HCT116 (cell line): ENCODE measurements around the gene GANC. TPM values are rescaled to one million over a fixed set of nuclear protein-coding genes. Genes with fewer than 3 reads are reported as not detected.

Source experiments
- ATAC-seq: fragments of 200-7000 bp; cut with Tn5 transposase; 2 replicates; pipeline ENCODE4 v1.9.1; 2020; ENCODE audit warnings: mild to moderate bottlenecking, moderate library complexity
- BruUV-seq: library from RNA; stranded (reverse); fragments of 400-500 nt; replicated peaks from 2 replicates; lab custom pipeline; 2021; lab: Mats Ljungman, UMichigan
- CTCF ChIA-PET: fragments of 300-600 bp; sonication (Branson Sonifier 250); formaldehyde crosslinking; loops from one replicate; lab custom pipeline; 2021; ENCODE audit warnings: antibody characterized with exemption; lab: Charles Lee
- POLR2A ChIA-PET: fragments of 300-600, 350-600 bp; sonication (Branson Sonifier 250); formaldehyde crosslinking; loops from one replicate; lab custom pipeline; 2021; ENCODE audit warnings: antibody characterized with exemption; lab: Charles Lee
- RAD21 ChIA-PET, 2 experiments: fragments of 300-600 bp; sonication (Branson Sonifier 250); formaldehyde crosslinking; loops; one replicate each; lab custom pipeline; 2023; ENCODE audit warnings: low total read pairs in 2 of 2; ENCODE audit not compliant: uncharacterized antibody in 2 of 2, unreplicated experiment in 2 of 2, low non-redundant PET in 1 of 2; lab: Charles Lee
- DNase-seq: peaks from one replicate; pipeline ENCODE4 v3.0.0-alpha.2; 2010; ENCODE audit warnings: low read depth, low spot score
- H2AFZ ChIP-seq: fragments of 200-600 bp; shearing (Covaris generic), sonication (generic); 2 replicates; pipeline ENCODE4 v1.6.1; 2017; ENCODE audit warnings: low read depth, mixed run types, mixed read lengths, antibody characterized with exemption, low read length; ENCODE audit not compliant: poor library complexity, severe bottlenecking
- H3K27ac ChIP-seq: 2 replicates; pipeline ENCODE4 v1.5.1; 2012; ENCODE audit warnings: low read depth, low read length
- H3K27me3 ChIP-seq: fragments of 200-600 bp; sonication (generic); 2 replicates; pipeline ENCODE4 v1.6.1; 2016; ENCODE audit warnings: mixed run types, low read length, mixed read lengths; ENCODE audit not compliant: insufficient read depth
- H3K36me3 ChIP-seq, 2 experiments: fragments of 200-500 bp in 1 of 2; fragments of 200-600 bp in 1 of 2; sonication (Bioruptor generic) in 1 of 2; sonication (generic) in 1 of 2; 2 replicates each; pipeline versions ENCODE4 v1.5.1 to v1.6.1; 2014 to 2016; ENCODE audit warnings: low read length in 2 of 2, inconsistent platforms in 1 of 2, mixed read lengths in 1 of 2, mixed run types in 1 of 2; ENCODE audit not compliant: insufficient read depth in 2 of 2, control insufficient read depth in 1 of 2
- H3K4me1 ChIP-seq, 2 experiments: fragments of 200-600 bp in 1 of 2; sonication (generic) in 1 of 2; 2 replicates each; pipeline versions ENCODE4 v1.5.1 to v1.6.1; 2012 to 2017; ENCODE audit warnings: low read length in 2 of 2, inconsistent platforms in 1 of 2, mild to moderate bottlenecking in 1 of 2, mixed read lengths in 1 of 2, mixed run types in 1 of 2, moderate library complexity in 1 of 2; ENCODE audit not compliant: insufficient read depth in 2 of 2, control insufficient read depth in 1 of 2
- H3K4me2 ChIP-seq: fragments of 200-600 bp; sonication (generic); 2 replicates; pipeline ENCODE4 v1.6.1; 2017; ENCODE audit warnings: mixed run types, low read length, mixed read lengths
- H3K4me3 ChIP-seq, 2 experiments: fragments of 200-600 bp in 1 of 2; sonication (generic) in 1 of 2; replicated peaks in 1 of 2; 2 replicates each; pipeline ENCODE4 v1.5.1; 2011 to 2016; ENCODE audit warnings: low read length in 2 of 2, control low read depth in 1 of 2, low read depth in 1 of 2, mild to moderate bottlenecking in 1 of 2, mixed read lengths in 1 of 2, mixed run types in 1 of 2
- H3K79me2 ChIP-seq: fragments of 200-600 bp; sonication (generic); 2 replicates; pipeline ENCODE4 v1.6.1; 2017; ENCODE audit warnings: mild to moderate bottlenecking, mixed run types, low read length, moderate library complexity, mixed read lengths; ENCODE audit not compliant: insufficient read depth
- H3K9ac ChIP-seq: fragments of 200-600 bp; sonication (generic); 2 replicates; pipeline ENCODE4 v1.6.1; 2016; ENCODE audit warnings: low read length, mixed read lengths
- H3K9me2 ChIP-seq: fragments of 200-600 bp; sonication (generic), shearing (Covaris generic); 2 replicates; pipeline ENCODE4 v1.6.1; 2017; ENCODE audit warnings: mixed run types, mild to moderate bottlenecking, moderate library complexity; ENCODE audit not compliant: insufficient read depth
- H3K9me3 ChIP-seq, 2 experiments: fragments of 200-500 bp in 1 of 2; fragments of 200-600 bp in 1 of 2; sonication (Bioruptor generic) in 1 of 2; sonication (generic) in 1 of 2; 2 replicates each; pipeline ENCODE4 v1.6.1; 2014 to 2017; ENCODE audit warnings: low read length in 2 of 2, mixed read lengths in 2 of 2, inconsistent platforms in 1 of 2, low read depth in 1 of 2, mild to moderate bottlenecking in 1 of 2, mixed run types in 1 of 2, moderate library complexity in 1 of 2; ENCODE audit not compliant: control insufficient read depth in 1 of 2, insufficient read depth in 1 of 2
- H4K20me1 ChIP-seq: fragments of 200-600 bp; sonication (generic), shearing (Covaris generic); 2 replicates; pipeline ENCODE4 v1.6.1; 2017; ENCODE audit warnings: mixed run types, mild to moderate bottlenecking, moderate library complexity; ENCODE audit not compliant: insufficient read depth
- ATF3 ChIP-seq: IDR thresholded peaks from 2 replicates; pipeline ENCODE4 v1.6.1; 2012
- CBX3 ChIP-seq: IDR thresholded peaks from 2 replicates; pipeline ENCODE4 v1.6.1; 2012; ENCODE audit warnings: low read depth
- CEBPB ChIP-seq: IDR thresholded peaks from 2 replicates; pipeline ENCODE4 v1.6.1; 2012; ENCODE audit warnings: low read depth
- CTCF ChIP-seq, 3 experiments: fragments of 200-600 bp in 1 of 3; sonication (generic) in 1 of 3; IDR thresholded peaks in 2 of 3; conservative IDR thresholded peaks in 1 of 3; 2 replicates each; pipeline ENCODE4 v1.5.1; 2012 to 2017; ENCODE audit warnings: low read depth in 2 of 3, low read length in 2 of 3, antibody characterized with exemption in 1 of 3, borderline replicate concordance in 1 of 3, control low read depth in 1 of 3, mild to moderate bottlenecking in 1 of 3, mixed read lengths in 1 of 3, mixed run types in 1 of 3, moderate library complexity in 1 of 3; ENCODE audit not compliant: insufficient read depth in 1 of 3
- ELF1 ChIP-seq: IDR thresholded peaks from 2 replicates; pipeline ENCODE4 v1.6.1; 2012; ENCODE audit warnings: low read depth, borderline replicate concordance
- EZH2 ChIP-seq: fragments of 200-600 bp; sonication (generic); IDR thresholded peaks from 2 replicates; pipeline ENCODE4 v1.6.1; 2017; ENCODE audit warnings: antibody characterized with exemption, mixed run types
- FOSL1 ChIP-seq: IDR thresholded peaks from 2 replicates; pipeline ENCODE4 v1.6.1; 2012; ENCODE audit warnings: low read depth
- POLR2A ChIP-seq: IDR thresholded peaks from 2 replicates; pipeline ENCODE4 v1.7.0; 2011; ENCODE audit warnings: borderline replicate concordance; ENCODE audit not compliant: insufficient read depth, insufficient read length; ENCODE audit errors: extremely low read depth
- RAD21 ChIP-seq: IDR thresholded peaks from 2 replicates; pipeline ENCODE4 v1.6.1; 2012; ENCODE audit warnings: low read depth, mild to moderate bottlenecking
- SIN3A ChIP-seq: IDR thresholded peaks from 2 replicates; pipeline ENCODE4 v1.6.1; 2012; ENCODE audit warnings: low read depth
- SRF ChIP-seq: IDR thresholded peaks from 2 replicates; pipeline ENCODE4 v1.6.1; 2012; ENCODE audit warnings: low read depth
- YY1 ChIP-seq: IDR thresholded peaks from 2 replicates; pipeline ENCODE4 v1.6.1; 2011; ENCODE audit warnings: low read length, low read depth, moderate library complexity, mild to moderate bottlenecking; ENCODE audit not compliant: insufficient replicate concordance; ENCODE audit errors: extremely low read depth
- intact Hi-C: fragments of 100-400 bp; cut with micrococcal nuclease; formaldehyde crosslinking; loops from 2 replicates; pipeline ENCODE4 v1.10.0; 2022
- total RNA-seq: library from RNA; stranded (reverse); gene quantifications from one replicate; pipeline ENCODE4 v1.2.1, GENCODE V29; 2021; ENCODE audit not compliant: unreplicated experiment
- TF ChIP-seq, protein P1 (sequence below): IDR thresholded peaks from 2 replicates; pipeline ENCODE4 v1.6.1; 2012

The GANC gene
- total RNA-seq, 1 experiment from 2014 or later: 13.1 TPM

GRCh38 chr15:42313463-42313862, 40.5 kb downstream of the GANC start:
- TF ChIP-seq CTCF (IDR thresholded peaks at IDR 0.05 in 2 of 3, conservative IDR thresholded peaks at IDR 0.05 in 1 of 3; ENCODE audit: borderline replicate concordance in 1 of 3, insufficient read depth in 1 of 3, low read depth in 2 of 3, low read length in 2 of 3): no peak
- TF ChIP-seq FOSL1: no peak
- no peak for TF ChIP-seq SRF
- no peak for TF ChIP-seq ELF1
- no peak for TF ChIP-seq EZH2
- TF ChIP-seq, protein P1, sequence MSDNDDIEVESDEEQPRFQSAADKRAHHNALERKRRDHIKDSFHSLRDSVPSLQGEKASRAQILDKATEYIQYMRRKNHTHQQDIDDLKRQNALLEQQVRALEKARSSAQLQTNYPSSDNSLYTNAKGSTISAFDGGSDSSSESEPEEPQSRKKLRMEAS: no peak
- H3K9me3 ChIP-seq: no peaks in the 10 kb centered on the region
- RAD21 ChIA-PET: no interaction called here
- CTCF ChIA-PET: no interaction called here
- no peaks in the 10 kb centered on the region for H4K20me1 ChIP-seq
- no peak overlapping the region for H3K4me3 ChIP-seq
- intact Hi-C loops: no loop called here
- no peak overlapping the region for H2AFZ ChIP-seq
- H3K27ac ChIP-seq: no peak overlapping the region
- BruUV-seq: no TSS peak
- H3K4me1 ChIP-seq: no peaks in the 10 kb centered on the region
- H3K36me3 ChIP-seq: no peaks in the 10 kb centered on the region; a peak in 1 of 4 replicates
- ATAC-seq (no peak), DNase-seq (no peak)
- H3K9ac ChIP-seq: no peak overlapping the region
- no peaks in the 10 kb centered on the region for H3K27me3 ChIP-seq
- no peaks in the 10 kb centered on the region for H3K9me2 ChIP-seq
- no peak overlapping the region for H3K4me2 ChIP-seq
- no peaks in the 10 kb centered on the region for H3K79me2 ChIP-seq
- POLR2A ChIA-PET: no interaction called here

DNA sequence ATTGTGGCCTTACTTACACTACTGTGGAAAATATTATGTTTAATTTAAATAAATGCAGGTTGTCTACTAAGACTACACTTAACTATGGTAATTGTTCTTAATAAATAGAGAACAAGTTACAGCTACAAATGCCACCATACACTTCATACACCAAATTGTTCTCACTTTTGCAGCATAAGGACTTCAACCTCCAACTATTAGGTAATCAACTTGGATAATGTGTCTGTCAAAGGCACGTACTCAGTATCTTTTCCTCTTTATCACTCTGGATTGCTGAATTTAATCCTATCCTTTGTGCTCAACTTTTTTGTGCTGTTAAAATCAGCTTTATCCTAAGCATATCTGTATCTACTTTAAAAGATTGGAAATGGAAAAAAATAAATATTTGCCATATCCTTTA, 41.8 kb downstream of the GANC start:
- intact Hi-C loops: no loop called here
- no peaks in the 10 kb centered on the region for H3K9me3 ChIP-seq

More for the DNA sequence above, 41.8 kb downstream of the GANC start:
- no peak for DNase-seq
- no peaks in the 10 kb centered on the region for H3K4me1 ChIP-seq
- H3K9me2 ChIP-seq: no peaks in the 10 kb centered on the region
- no peak overlapping the region for H3K9ac ChIP-seq
- CTCF ChIA-PET: no interaction called here
- TF ChIP-seq CEBPB: no peak
- no peak for TF ChIP-seq SIN3A
- no peak for TF ChIP-seq YY1
- no peak for TF ChIP-seq CBX3
- TF ChIP-seq POLR2A: no peak
- TF ChIP-seq ELF1: no peak
- TF ChIP-seq ATF3: no peak
- no peak for TF ChIP-seq RAD21
- no peaks in the 10 kb centered on the region for H3K79me2 ChIP-seq
- no peak for ATAC-seq
- H3K27ac ChIP-seq: no peak overlapping the region
- H3K4me2 ChIP-seq: no peak overlapping the region
- POLR2A ChIA-PET: no interaction called here
- BruUV-seq: no TSS peak
- no peaks in the 10 kb centered on the region; a peak in 1 of 4 replicates for H3K36me3 ChIP-seq
- H3K27me3 ChIP-seq: no peaks in the 10 kb centered on the region
- no peak overlapping the region for H3K4me3 ChIP-seq
- H2AFZ ChIP-seq: no peak overlapping the region
- RAD21 ChIA-PET: no interaction called here
- no peaks in the 10 kb centered on the region for H4K20me1 ChIP-seq
